HEK293 (cell line): Measurements from ENCODE around the gene KCNE3.

ENCODE experiments used
- CTCF ChIA-PET: fragments of 350-600 bp; formaldehyde crosslinking; extraction: SDS; loops from one replicate; lab custom pipeline; 2021; ENCODE audit warnings: antibody characterized with exemption; lab: Yijun Ruan, JAX
- POLR2A ChIA-PET: fragments of 300-600 bp; formaldehyde crosslinking; extraction: SDS; loops from one replicate; lab custom pipeline; 2020; ENCODE audit warnings: antibody characterized with exemption, inconsistent platforms; lab: Yijun Ruan, JAX
- H3K27ac ChIP-seq: fragments of 200-500 bp; sonication (Bioruptor generic); 2 replicates; pipeline ENCODE4 v1.5.1; 2014; ENCODE audit warnings: low read depth, low read length, control low read depth, inconsistent platforms; ENCODE audit errors: extremely low read depth
- H3K36me3 ChIP-seq, 2 experiments: fragments of 200-500 bp in 1 of 2; sonication (Bioruptor generic) in 1 of 2; 1 replicate in 1 of 2; 2 replicates in 1 of 2; pipeline ENCODE4 v1.5.1; 2014 to 2017; ENCODE audit warnings: inconsistent platforms in 2 of 2, low read length in 2 of 2; ENCODE audit not compliant: control insufficient read depth in 2 of 2, insufficient read depth in 1 of 2
- H3K4me1 ChIP-seq: fragments of 200-500 bp; sonication (Bioruptor generic); 2 replicates; pipeline ENCODE4 v1.5.1; 2014; ENCODE audit warnings: mild to moderate bottlenecking, low read length, inconsistent platforms; ENCODE audit not compliant: control insufficient read depth, insufficient read depth
- H3K4me3 ChIP-seq: 2 replicates; pipeline ENCODE4 v1.5.1; 2011; ENCODE audit warnings: low read depth, mild to moderate bottlenecking, control low read depth, low read length, moderate library complexity
- H3K9me3 ChIP-seq: fragments of 200-500 bp; sonication (Bioruptor generic); 2 replicates; pipeline ENCODE4 v1.5.1; 2014; ENCODE audit warnings: low read depth, low read length, inconsistent platforms; ENCODE audit not compliant: control insufficient read depth, insufficient read depth
- HOXC10 ChIP-seq: sonication (generic); formaldehyde crosslinking; IDR thresholded peaks from 2 replicates; pipeline ENCODE4 v1.8.1; 2023; ENCODE audit warnings: mild to moderate bottlenecking, missing genetic modification reagents
- IKZF3 ChIP-seq: fragments of 450-650 bp; IDR thresholded peaks from 2 replicates; pipeline ENCODE4 v1.5.0; 2018; ENCODE audit warnings: missing biosample characterization, mild to moderate bottlenecking, missing genetic modification characterization, moderate library complexity
- KLF9 ChIP-seq: fragments of 450-650 bp; formaldehyde crosslinking; IDR thresholded peaks from 2 replicates; pipeline ENCODE4 v1.5.1; 2016; ENCODE audit warnings: missing biosample characterization, missing genetic modification characterization, low read depth
- REPIN1 ChIP-seq: fragments of 450-650 bp; formaldehyde crosslinking; IDR thresholded peaks from 2 replicates; pipeline ENCODE4 v1.5.1; 2017; ENCODE audit warnings: missing biosample characterization, missing genetic modification characterization, low read depth
- SETDB1 ChIP-seq: IDR thresholded peaks from one replicate; pipeline ENCODE4 v1.6.1; 2017; ENCODE audit warnings: mild to moderate bottlenecking, low read length, moderate library complexity, mixed read lengths; ENCODE audit not compliant: insufficient read length
- WT1 ChIP-seq: fragments of 450-650 bp; formaldehyde crosslinking; IDR thresholded peaks from 2 replicates; pipeline ENCODE4 v1.5.1; 2016; ENCODE audit warnings: missing biosample characterization, missing genetic modification characterization
- ZBTB48 ChIP-seq: fragments of 450-650 bp; formaldehyde crosslinking; IDR thresholded peaks from 2 replicates; pipeline ENCODE4 v1.5.1; 2016; ENCODE audit warnings: missing biosample characterization, missing genetic modification characterization
- ZNF133 ChIP-seq: fragments of 450-650 bp; formaldehyde crosslinking; IDR thresholded peaks from 2 replicates; pipeline ENCODE4 v1.5.1; 2016; ENCODE audit warnings: missing biosample characterization, missing genetic modification characterization
- ZNF157 ChIP-seq: fragments of 450-650 bp; formaldehyde crosslinking; IDR thresholded peaks from 2 replicates; pipeline ENCODE4 v1.5.1; 2016; ENCODE audit warnings: missing biosample characterization, missing genetic modification characterization
- ZNF335 ChIP-seq: fragments of 450-650 bp; formaldehyde crosslinking; conservative IDR thresholded peaks from 2 replicates; pipeline ENCODE4 v1.5.1; 2016; ENCODE audit warnings: missing biosample characterization, missing genetic modification characterization
- ZNF341 ChIP-seq: fragments of 450-650 bp; formaldehyde crosslinking; IDR thresholded peaks from 2 replicates; pipeline ENCODE4; 2016; ENCODE audit warnings: low read depth, missing biosample characterization, missing genetic modification characterization
- ZNF354C ChIP-seq: fragments of 450-650 bp; formaldehyde crosslinking; IDR thresholded peaks from 2 replicates; pipeline ENCODE4 v1.5.1; 2016; ENCODE audit warnings: missing biosample characterization, missing genetic modification characterization, low read depth, borderline replicate concordance
- ZNF394 ChIP-seq: fragments of 450-650 bp; formaldehyde crosslinking; IDR thresholded peaks from 2 replicates; pipeline ENCODE4 v1.5.1; 2016; ENCODE audit warnings: missing biosample characterization, missing genetic modification characterization, mild to moderate bottlenecking, moderate library complexity, borderline replicate concordance
- ZNF416 ChIP-seq: fragments of 450-650 bp; formaldehyde crosslinking; IDR thresholded peaks from 2 replicates; pipeline ENCODE4 v1.5.1; 2016; ENCODE audit warnings: missing biosample characterization, missing genetic modification characterization
- ZNF473 ChIP-seq: fragments of 450-650 bp; formaldehyde crosslinking; IDR thresholded peaks from 2 replicates; pipeline ENCODE4 v1.5.1; 2017; ENCODE audit warnings: missing biosample characterization, missing genetic modification characterization
- ZNF521 ChIP-seq: fragments of 450-650 bp; formaldehyde crosslinking; IDR thresholded peaks from 2 replicates; pipeline ENCODE4 v1.5.1; 2017; ENCODE audit warnings: missing biosample characterization, mild to moderate bottlenecking, missing genetic modification characterization
- ZNF529 ChIP-seq: fragments of 450-650 bp; formaldehyde crosslinking; IDR thresholded peaks from 2 replicates; pipeline ENCODE4 v1.5.1; 2017; ENCODE audit warnings: missing genetic modification characterization, missing biosample characterization; ENCODE audit not compliant: insufficient replicate concordance
- ZNF548 ChIP-seq: fragments of 450-650 bp; formaldehyde crosslinking; IDR thresholded peaks from 2 replicates; pipeline ENCODE4 v1.5.1; 2016; ENCODE audit warnings: missing biosample characterization, missing genetic modification characterization
- ZNF610 ChIP-seq: fragments of 450-650 bp; formaldehyde crosslinking; IDR thresholded peaks from 2 replicates; pipeline ENCODE4 v1.5.1; 2016; ENCODE audit warnings: missing biosample characterization, missing genetic modification characterization, borderline replicate concordance
- ZNF677 ChIP-seq: fragments of 450-650 bp; IDR thresholded peaks from 2 replicates; pipeline ENCODE4 v1.5.0; 2018; ENCODE audit warnings: missing biosample characterization, mild to moderate bottlenecking, missing genetic modification characterization, moderate library complexity
- ZNF843 ChIP-seq: fragments of 450-650 bp; formaldehyde crosslinking; IDR thresholded peaks from 2 replicates; pipeline ENCODE4 v1.5.1; 2016; ENCODE audit warnings: missing biosample characterization, missing genetic modification characterization
- ZSCAN16 ChIP-seq: fragments of 450-650 bp; formaldehyde crosslinking; IDR thresholded peaks from 2 replicates; pipeline ENCODE4 v1.5.1; 2016; ENCODE audit warnings: missing biosample characterization, missing genetic modification characterization
- ZXDB ChIP-seq: fragments of 450-650 bp; formaldehyde crosslinking; IDR thresholded peaks from 2 replicates; pipeline ENCODE4 v1.5.1; 2016; ENCODE audit warnings: missing biosample characterization, missing genetic modification characterization
- TF ChIP-seq, protein P1 (sequence below): fragments of 450-650 bp; formaldehyde crosslinking; IDR thresholded peaks from 2 replicates; pipeline ENCODE4 v1.5.1; 2016; ENCODE audit warnings: missing biosample characterization, missing genetic modification characterization
- TF ChIP-seq, protein P2 (sequence below): fragments of 450-650 bp; formaldehyde crosslinking; IDR thresholded peaks from 2 replicates; pipeline ENCODE4 v1.5.1; 2017; ENCODE audit warnings: missing biosample characterization, missing genetic modification characterization
- TF ChIP-seq, protein P3 (sequence below): fragments of 450-650 bp; IDR thresholded peaks from 2 replicates; pipeline ENCODE4 v1.5.1; 2018; ENCODE audit warnings: missing biosample characterization, missing genetic modification characterization
- TF ChIP-seq, protein P4 (sequence below): fragments of 450-650 bp; formaldehyde crosslinking; IDR thresholded peaks from 2 replicates; pipeline ENCODE4 v1.5.1; 2016; ENCODE audit warnings: missing biosample characterization, missing genetic modification characterization
- TF ChIP-seq, protein P5 (sequence below): fragments of 450-650 bp; formaldehyde crosslinking; IDR thresholded peaks from 2 replicates; pipeline ENCODE4 v1.5.1; 2016; ENCODE audit warnings: missing biosample characterization, missing genetic modification characterization

KCNE3 gene

DNA sequence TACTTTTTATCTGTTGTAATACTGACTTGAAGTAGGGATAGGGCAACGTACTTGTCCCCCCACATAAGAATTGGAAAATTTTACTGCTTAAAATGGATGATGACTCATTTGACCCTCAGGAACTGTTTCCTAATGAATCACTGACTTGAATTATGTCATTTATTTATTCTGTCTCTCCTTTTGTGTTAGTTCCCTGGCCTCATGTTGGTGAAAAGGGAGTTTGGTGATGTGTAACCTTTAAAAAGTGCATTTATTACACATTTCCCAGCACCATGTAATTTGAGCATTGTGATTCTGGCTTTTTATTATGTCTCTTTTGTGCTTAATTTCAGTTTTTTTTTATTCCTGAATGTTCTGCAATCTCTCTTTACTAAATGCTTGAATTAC lies 48.8 kb downstream of the KCNE3 start:
- no peaks in the 10 kb centered on the region for H3K36me3 ChIP-seq
- POLR2A ChIA-PET = no interaction called here
- H3K4me3 ChIP-seq = no peak overlapping the region
- peaks cover 10% of the 10 kb centered on the region for H3K4me1 ChIP-seq
- H3K9me3 ChIP-seq = no peaks in the 10 kb centered on the region
- peak overlapping the region; percentile 39; the same call in 1 of the 2 replicates for H3K27ac ChIP-seq
- CTCF ChIA-PET = interaction anchor here (0.7 to 1.2 kb wide), 2 partner anchors 9 to 31 kb away, joined by 3 read pairs; no protein-coding TSS in a partner anchor
- TF ChIP-seq ZNF548 (tag by site-specific recombination) (no peak), ZNF394 (tag by site-specific recombination) (no peak; the same call in 1 of the 2 replicates), ZNF157 (no peak), SETDB1 (no peak), ZBTB48 (no peak), WT1 (tag by site-specific recombination) (peak; percentile 87), ZNF416 (no peak), ZNF473 (no peak), ZSCAN16 (tag by site-specific recombination) (no peak), ZXDB (tag by site-specific recombination) (peak; percentile 60; the same call in 1 of the 2 replicates), ZNF521 (no peak), ZNF529 (tag by site-specific recombination) (peak; percentile 7), IKZF3 (tag by site-specific recombination) (0 out of 2 replicates have a peak, but pooled peaks have one; percentile 44), ZNF610 (no peak), REPIN1 (tag by site-specific recombination) (no peak), ZNF677 (tag by site-specific recombination) (no peak), ZNF133 (tag by site-specific recombination) (no peak), KLF9 (tag by site-specific recombination) (no peak), HOXC10 (no peak), ZNF354C (tag by site-specific recombination) (no peak), ZNF843 (tag by site-specific recombination) (peak; percentile 81; the same call in 1 of the 2 replicates), ZNF341 (tag by site-specific recombination) (no peak), ZNF335 (tag by site-specific recombination) (no peak; the same call in none of the 2 replicates)
- TF ChIP-seq, protein P1, sequence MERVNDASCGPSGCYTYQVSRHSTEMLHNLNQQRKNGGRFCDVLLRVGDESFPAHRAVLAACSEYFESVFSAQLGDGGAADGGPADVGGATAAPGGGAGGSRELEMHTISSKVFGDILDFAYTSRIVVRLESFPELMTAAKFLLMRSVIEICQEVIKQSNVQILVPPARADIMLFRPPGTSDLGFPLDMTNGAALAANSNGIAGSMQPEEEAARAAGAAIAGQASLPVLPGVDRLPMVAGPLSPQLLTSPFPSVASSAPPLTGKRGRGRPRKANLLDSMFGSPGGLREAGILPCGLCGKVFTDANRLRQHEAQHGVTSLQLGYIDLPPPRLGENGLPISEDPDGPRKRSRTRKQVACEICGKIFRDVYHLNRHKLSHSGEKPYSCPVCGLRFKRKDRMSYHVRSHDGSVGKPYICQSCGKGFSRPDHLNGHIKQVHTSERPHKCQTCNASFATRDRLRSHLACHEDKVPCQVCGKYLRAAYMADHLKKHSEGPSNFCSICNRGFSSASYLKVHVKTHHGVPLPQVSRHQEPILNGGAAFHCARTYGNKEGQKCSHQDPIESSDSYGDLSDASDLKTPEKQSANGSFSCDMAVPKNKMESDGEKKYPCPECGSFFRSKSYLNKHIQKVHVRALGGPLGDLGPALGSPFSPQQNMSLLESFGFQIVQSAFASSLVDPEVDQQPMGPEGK = peak; percentile 50; the same call in 1 of the 2 replicates
- TF ChIP-seq, protein P2, sequence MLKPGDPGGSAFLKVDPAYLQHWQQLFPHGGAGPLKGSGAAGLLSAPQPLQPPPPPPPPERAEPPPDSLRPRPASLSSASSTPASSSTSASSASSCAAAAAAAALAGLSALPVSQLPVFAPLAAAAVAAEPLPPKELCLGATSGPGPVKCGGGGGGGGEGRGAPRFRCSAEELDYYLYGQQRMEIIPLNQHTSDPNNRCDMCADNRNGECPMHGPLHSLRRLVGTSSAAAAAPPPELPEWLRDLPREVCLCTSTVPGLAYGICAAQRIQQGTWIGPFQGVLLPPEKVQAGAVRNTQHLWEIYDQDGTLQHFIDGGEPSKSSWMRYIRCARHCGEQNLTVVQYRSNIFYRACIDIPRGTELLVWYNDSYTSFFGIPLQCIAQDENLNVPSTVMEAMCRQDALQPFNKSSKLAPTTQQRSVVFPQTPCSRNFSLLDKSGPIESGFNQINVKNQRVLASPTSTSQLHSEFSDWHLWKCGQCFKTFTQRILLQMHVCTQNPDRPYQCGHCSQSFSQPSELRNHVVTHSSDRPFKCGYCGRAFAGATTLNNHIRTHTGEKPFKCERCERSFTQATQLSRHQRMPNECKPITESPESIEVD = peak; percentile 98
- TF ChIP-seq, protein P3, sequence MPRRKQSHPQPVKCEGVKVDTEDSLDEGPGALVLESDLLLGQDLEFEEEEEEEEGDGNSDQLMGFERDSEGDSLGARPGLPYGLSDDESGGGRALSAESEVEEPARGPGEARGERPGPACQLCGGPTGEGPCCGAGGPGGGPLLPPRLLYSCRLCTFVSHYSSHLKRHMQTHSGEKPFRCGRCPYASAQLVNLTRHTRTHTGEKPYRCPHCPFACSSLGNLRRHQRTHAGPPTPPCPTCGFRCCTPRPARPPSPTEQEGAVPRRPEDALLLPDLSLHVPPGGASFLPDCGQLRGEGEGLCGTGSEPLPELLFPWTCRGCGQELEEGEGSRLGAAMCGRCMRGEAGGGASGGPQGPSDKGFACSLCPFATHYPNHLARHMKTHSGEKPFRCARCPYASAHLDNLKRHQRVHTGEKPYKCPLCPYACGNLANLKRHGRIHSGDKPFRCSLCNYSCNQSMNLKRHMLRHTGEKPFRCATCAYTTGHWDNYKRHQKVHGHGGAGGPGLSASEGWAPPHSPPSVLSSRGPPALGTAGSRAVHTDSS (tag by site-specific recombination) = no peak
- TF ChIP-seq, protein P4, sequence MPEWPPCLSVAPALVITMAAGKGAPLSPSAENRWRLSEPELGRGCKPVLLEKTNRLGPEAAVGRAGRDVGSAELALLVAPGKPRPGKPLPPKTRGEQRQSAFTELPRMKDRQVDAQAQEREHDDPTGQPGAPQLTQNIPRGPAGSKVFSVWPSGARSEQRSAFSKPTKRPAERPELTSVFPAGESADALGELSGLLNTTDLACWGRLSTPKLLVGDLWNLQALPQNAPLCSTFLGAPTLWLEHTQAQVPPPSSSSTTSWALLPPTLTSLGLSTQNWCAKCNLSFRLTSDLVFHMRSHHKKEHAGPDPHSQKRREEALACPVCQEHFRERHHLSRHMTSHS (tag by site-specific recombination) = no peak
- TF ChIP-seq, protein P5, sequence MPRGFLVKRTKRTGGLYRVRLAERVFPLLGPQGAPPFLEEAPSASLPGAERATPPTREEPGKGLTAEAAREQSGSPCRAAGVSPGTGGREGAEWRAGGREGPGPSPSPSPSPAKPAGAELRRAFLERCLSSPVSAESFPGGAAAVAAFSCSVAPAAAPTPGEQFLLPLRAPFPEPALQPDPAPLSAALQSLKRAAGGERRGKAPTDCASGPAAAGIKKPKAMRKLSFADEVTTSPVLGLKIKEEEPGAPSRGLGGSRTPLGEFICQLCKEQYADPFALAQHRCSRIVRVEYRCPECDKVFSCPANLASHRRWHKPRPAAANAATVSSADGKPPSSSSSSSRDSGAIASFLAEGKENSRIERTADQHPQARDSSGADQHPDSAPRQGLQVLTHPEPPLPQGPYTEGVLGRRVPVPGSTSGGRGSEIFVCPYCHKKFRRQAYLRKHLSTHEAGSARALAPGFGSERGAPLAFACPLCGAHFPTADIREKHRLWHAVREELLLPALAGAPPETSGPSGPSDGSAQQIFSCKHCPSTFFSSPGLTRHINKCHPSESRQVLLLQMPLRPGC (tag by site-specific recombination) = peak; percentile 78; the same call in 1 of the 2 replicates
